HepG2 (cell line): ENCODE results near the gene P2RY8. TPM values are rescaled to one million over a fixed set of nuclear protein-coding genes. Genes with fewer than 3 reads are reported as not detected.
A peak's percentile ranks its signal among the peaks of the same experiment; 100 is the strongest.

Experiments
- CEBPB ChIP-seq: IDR thresholded peaks from 2 replicates; pipeline ENCODE4 v1.6.1; 2011; ENCODE audit warnings: low read depth, low read length, improper control_type of control experiment, borderline replicate concordance
- CREM ChIP-seq, 2 experiments: sonication (generic) in 1 of 2; formaldehyde crosslinking in 1 of 2; IDR thresholded peaks; 2 replicates each; pipeline versions ENCODE4 v1.4.0 to v1.6.1; 2016 to 2020; ENCODE audit warnings: antibody characterized with exemption in 1 of 2, mild to moderate bottlenecking in 1 of 2, missing genetic modification reagents in 1 of 2
- EEA1 ChIP-seq: sonication (generic); formaldehyde crosslinking; IDR thresholded peaks from 2 replicates; pipeline ENCODE4 v1.5.1; 2020; ENCODE audit warnings: mild to moderate bottlenecking, missing genetic modification reagents, borderline replicate concordance
- FOSL2 ChIP-seq: sonication (generic); formaldehyde crosslinking; IDR thresholded peaks from 2 replicates; pipeline ENCODE4 v1.4.0; 2020; ENCODE audit warnings: missing genetic modification reagents
- FOXA1 ChIP-seq, 2 experiments: fragments of 450-650 bp in 1 of 2; sonication (generic) in 1 of 2; formaldehyde crosslinking in 1 of 2; IDR thresholded peaks; 2 replicates each; pipeline versions ENCODE4 v1.4.0 to v1.6.1; 2016 to 2020; ENCODE audit warnings: missing genetic modification reagents in 1 of 2
- GATAD1 ChIP-seq: IDR thresholded peaks from 2 replicates; pipeline ENCODE4 v1.6.1; 2016; ENCODE audit warnings: missing genetic modification reagents, missing compliant biosample characterization
- JUND ChIP-seq: sonication (generic); formaldehyde crosslinking; IDR thresholded peaks from 2 replicates; pipeline ENCODE4 v1.8.0; 2022; ENCODE audit warnings: mild to moderate bottlenecking, missing genetic modification reagents
- MEIS2 ChIP-seq: sonication (generic); formaldehyde crosslinking; IDR thresholded peaks from 2 replicates; pipeline ENCODE4 v1.9.0; 2021; ENCODE audit warnings: mild to moderate bottlenecking, missing genetic modification reagents
- SKI ChIP-seq: fragments of 450-650 bp; IDR thresholded peaks from one replicate; pipeline ENCODE4 v1.6.1; 2018; ENCODE audit warnings: mild to moderate bottlenecking; ENCODE audit not compliant: partially characterized antibody
- SMAD3 ChIP-seq: sonication (generic); formaldehyde crosslinking; IDR thresholded peaks from 2 replicates; pipeline ENCODE4 v1.4.0; 2020; ENCODE audit warnings: missing genetic modification reagents
- SOX5 ChIP-seq: IDR thresholded peaks from 2 replicates; pipeline ENCODE4 v1.6.1; 2016; ENCODE audit warnings: borderline replicate concordance
- SOX6 ChIP-seq, 2 experiments: fragments of 450-650 bp in 1 of 2; sonication (generic) in 1 of 2; formaldehyde crosslinking in 1 of 2; IDR thresholded peaks; 2 replicates each; pipeline versions ENCODE4 v1.4.0 to v1.6.1; 2017 to 2020; ENCODE audit warnings: antibody characterized with exemption in 1 of 2, mild to moderate bottlenecking in 1 of 2, missing genetic modification reagents in 1 of 2
- TBL1XR1 ChIP-seq: fragments of 150-350 bp; IDR thresholded peaks from 2 replicates; pipeline ENCODE4 v1.6.1; 2014; ENCODE audit warnings: borderline replicate concordance, low read length; ENCODE audit not compliant: partially characterized antibody
- ZNF263 ChIP-seq: sonication (generic); formaldehyde crosslinking; IDR thresholded peaks from 2 replicates; pipeline ENCODE4 v1.4.0; 2020; ENCODE audit warnings: missing genetic modification reagents
- ZNF792 ChIP-seq: IDR thresholded peaks from 2 replicates; pipeline ENCODE4 v1.6.1; 2016
- polyA plus RNA-seq, 8 experiments: library from polyadenylated mRNA; depleted of rRNA in 3 of 8; stranded (reverse) in 7 of 8; unstranded in 1 of 8; fragments of >200 nt; fragmentation: Illumina TruSeq in 4 of 8; extraction: Trizol in 4 of 8; gene quantifications; 2 replicates each; pipeline versions ENCODE4 v1.2.1 to v1.2.3, GENCODE V29; 2011 to 2016; ENCODE audit warnings: low read depth in 4 of 8, missing spikeins in 1 of 8, mixed read lengths in 1 of 8; ENCODE audit not compliant: insufficient read depth in 1 of 8
- total RNA-seq, 5 experiments: library from RNA; depleted of rRNA; stranded (reverse); fragments of >200 nt; fragmentation: Illumina TruSeq; extraction: Trizol; gene quantifications; 2 replicates each; pipeline ENCODE4 v1.2.3, GENCODE V29; 2016; ENCODE audit warnings: low read depth in 1 of 5
- TF ChIP-seq, protein P1 (sequence below): sonication (generic); formaldehyde crosslinking; IDR thresholded peaks from 2 replicates; pipeline ENCODE4 v1.5.0; 2020; ENCODE audit warnings: mild to moderate bottlenecking, missing genetic modification reagents, moderate library complexity
- TF ChIP-seq, protein P2 (sequence below): sonication (generic); formaldehyde crosslinking; IDR thresholded peaks from 2 replicates; pipeline ENCODE4 v1.4.0; 2020; ENCODE audit warnings: mild to moderate bottlenecking, missing genetic modification reagents, borderline replicate concordance
- TF ChIP-seq, protein P3 (sequence below): sonication (generic); formaldehyde crosslinking; IDR thresholded peaks from 2 replicates; pipeline ENCODE4 v1.8.0; 2022; ENCODE audit warnings: missing genetic modification reagents, mild to moderate bottlenecking, borderline replicate concordance
- TF ChIP-seq, protein P4 (sequence below): sonication (generic); formaldehyde crosslinking; IDR thresholded peaks from 2 replicates; pipeline ENCODE4 v1.5.1; 2020; ENCODE audit warnings: mild to moderate bottlenecking, moderate library complexity, missing genetic modification reagents

The P2RY8 gene
- total and polyA plus RNA-seq, 2 of the 13 experiments (the other 11 are each of a cell fraction or from before 2014, with no cell fraction given) = 1.0 to 1.3 TPM

DNA sequence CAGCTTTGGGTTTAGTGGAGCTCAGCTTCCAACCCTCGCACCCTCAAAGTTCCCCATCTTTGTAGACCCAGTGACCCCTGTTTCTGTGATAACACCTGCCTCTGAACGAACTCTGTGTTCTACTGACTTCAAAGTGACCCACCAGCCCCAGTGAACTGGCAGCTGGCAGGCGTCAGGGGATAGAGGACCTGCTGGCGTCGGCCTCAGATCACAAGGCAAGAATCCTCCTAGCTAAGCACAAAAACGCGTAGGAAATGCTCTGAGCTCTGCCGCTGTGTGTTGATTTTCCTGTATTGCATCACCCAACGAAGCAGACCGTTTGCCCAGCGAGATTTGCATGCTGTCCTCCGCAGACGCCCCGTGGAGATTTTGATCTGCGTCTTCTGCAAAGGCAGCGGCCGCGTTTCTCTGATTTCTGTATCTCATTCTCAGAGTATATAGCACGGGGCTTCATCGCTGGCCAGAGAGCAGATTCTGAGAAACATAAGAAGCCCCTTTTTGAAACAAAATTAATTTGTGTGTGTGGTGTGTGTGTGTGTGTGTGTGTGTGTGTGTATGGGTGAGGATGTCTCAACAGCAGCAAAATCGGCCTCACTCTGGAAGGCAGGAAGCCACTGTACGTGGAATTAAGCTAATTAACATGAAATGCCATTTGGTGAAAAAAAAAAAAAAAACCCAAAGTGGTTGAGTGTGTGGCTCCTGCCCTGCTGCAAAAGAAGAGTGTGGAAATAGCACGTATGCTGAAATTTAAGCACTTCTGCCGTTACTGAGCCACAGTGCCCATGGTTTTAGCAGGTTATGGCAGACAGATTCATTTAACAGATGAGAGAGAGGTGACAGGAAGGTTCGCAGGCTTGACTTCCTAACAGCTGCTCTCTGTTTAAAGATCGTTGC is 55.1 kb downstream of the P2RY8 start (continued):
- TF ChIP-seq CREM (IDR thresholded peaks at IDR 0.05) (peak; percentile 70), CREM (CRISPR knock-in tag; IDR thresholded peaks at IDR 0.05) (no peak), SOX5 (peak; percentile 63; the same call in 1 of the 2 replicates), SMAD3 (peak; percentile 24; the same call in 1 of the 2 replicates), FOSL2 (CRISPR knock-in tag) (peak; percentile 75), CEBPB (peak; percentile 99), TBL1XR1 (peak; percentile 25), JUND (CRISPR knock-in tag) (peak; percentile 64; the same call in 1 of the 2 replicates), SOX6 (IDR thresholded peaks at IDR 0.05) (no peak), SOX6 (CRISPR knock-in tag; IDR thresholded peaks at IDR 0.05) (peak; percentile 78), EEA1 (CRISPR knock-in tag) (no peak), SKI (peak; percentile 41), MEIS2 (CRISPR knock-in tag) (peak; percentile 81; the same call in 1 of the 2 replicates), ZNF263 (CRISPR knock-in tag) (no peak), ZNF792 (peak; percentile 76; the same call in 1 of the 2 replicates), FOXA1 (IDR thresholded peaks at IDR 0.05) (no peak), FOXA1 (CRISPR knock-in tag; IDR thresholded peaks at IDR 0.05) (peak; percentile 90), GATAD1 (CRISPR knock-in tag) (peak; percentile 55)
- TF ChIP-seq, protein P1, sequence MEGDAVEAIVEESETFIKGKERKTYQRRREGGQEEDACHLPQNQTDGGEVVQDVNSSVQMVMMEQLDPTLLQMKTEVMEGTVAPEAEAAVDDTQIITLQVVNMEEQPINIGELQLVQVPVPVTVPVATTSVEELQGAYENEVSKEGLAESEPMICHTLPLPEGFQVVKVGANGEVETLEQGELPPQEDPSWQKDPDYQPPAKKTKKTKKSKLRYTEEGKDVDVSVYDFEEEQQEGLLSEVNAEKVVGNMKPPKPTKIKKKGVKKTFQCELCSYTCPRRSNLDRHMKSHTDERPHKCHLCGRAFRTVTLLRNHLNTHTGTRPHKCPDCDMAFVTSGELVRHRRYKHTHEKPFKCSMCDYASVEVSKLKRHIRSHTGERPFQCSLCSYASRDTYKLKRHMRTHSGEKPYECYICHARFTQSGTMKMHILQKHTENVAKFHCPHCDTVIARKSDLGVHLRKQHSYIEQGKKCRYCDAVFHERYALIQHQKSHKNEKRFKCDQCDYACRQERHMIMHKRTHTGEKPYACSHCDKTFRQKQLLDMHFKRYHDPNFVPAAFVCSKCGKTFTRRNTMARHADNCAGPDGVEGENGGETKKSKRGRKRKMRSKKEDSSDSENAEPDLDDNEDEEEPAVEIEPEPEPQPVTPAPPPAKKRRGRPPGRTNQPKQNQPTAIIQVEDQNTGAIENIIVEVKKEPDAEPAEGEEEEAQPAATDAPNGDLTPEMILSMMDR (CRISPR knock-in tag) = peak; percentile 34
- TF ChIP-seq, protein P2, sequence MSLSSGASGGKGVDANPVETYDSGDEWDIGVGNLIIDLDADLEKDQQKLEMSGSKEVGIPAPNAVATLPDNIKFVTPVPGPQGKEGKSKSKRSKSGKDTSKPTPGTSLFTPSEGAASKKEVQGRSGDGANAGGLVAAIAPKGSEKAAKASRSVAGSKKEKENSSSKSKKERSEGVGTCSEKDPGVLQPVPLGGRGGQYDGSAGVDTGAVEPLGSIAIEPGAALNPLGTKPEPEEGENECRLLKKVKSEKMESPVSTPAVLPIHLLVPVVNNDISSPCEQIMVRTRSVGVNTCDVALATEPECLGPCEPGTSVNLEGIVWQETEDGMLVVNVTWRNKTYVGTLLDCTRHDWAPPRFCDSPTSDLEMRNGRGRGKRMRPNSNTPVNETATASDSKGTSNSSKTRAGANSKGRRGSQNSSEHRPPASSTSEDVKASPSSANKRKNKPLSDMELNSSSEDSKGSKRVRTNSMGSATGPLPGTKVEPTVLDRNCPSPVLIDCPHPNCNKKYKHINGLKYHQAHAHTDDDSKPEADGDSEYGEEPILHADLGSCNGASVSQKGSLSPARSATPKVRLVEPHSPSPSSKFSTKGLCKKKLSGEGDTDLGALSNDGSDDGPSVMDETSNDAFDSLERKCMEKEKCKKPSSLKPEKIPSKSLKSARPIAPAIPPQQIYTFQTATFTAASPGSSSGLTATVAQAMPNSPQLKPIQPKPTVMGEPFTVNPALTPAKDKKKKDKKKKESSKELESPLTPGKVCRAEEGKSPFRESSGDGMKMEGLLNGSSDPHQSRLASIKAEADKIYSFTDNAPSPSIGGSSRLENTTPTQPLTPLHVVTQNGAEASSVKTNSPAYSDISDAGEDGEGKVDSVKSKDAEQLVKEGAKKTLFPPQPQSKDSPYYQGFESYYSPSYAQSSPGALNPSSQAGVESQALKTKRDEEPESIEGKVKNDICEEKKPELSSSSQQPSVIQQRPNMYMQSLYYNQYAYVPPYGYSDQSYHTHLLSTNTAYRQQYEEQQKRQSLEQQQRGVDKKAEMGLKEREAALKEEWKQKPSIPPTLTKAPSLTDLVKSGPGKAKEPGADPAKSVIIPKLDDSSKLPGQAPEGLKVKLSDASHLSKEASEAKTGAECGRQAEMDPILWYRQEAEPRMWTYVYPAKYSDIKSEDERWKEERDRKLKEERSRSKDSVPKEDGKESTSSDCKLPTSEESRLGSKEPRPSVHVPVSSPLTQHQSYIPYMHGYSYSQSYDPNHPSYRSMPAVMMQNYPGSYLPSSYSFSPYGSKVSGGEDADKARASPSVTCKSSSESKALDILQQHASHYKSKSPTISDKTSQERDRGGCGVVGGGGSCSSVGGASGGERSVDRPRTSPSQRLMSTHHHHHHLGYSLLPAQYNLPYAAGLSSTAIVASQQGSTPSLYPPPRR (CRISPR knock-in tag) = peak; percentile 70
- TF ChIP-seq, protein P3, sequence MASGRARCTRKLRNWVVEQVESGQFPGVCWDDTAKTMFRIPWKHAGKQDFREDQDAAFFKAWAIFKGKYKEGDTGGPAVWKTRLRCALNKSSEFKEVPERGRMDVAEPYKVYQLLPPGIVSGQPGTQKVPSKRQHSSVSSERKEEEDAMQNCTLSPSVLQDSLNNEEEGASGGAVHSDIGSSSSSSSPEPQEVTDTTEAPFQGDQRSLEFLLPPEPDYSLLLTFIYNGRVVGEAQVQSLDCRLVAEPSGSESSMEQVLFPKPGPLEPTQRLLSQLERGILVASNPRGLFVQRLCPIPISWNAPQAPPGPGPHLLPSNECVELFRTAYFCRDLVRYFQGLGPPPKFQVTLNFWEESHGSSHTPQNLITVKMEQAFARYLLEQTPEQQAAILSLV (CRISPR knock-in tag) = 0 out of 2 replicates have a peak, but pooled peaks have one; percentile 62
- TF ChIP-seq, protein P4, sequence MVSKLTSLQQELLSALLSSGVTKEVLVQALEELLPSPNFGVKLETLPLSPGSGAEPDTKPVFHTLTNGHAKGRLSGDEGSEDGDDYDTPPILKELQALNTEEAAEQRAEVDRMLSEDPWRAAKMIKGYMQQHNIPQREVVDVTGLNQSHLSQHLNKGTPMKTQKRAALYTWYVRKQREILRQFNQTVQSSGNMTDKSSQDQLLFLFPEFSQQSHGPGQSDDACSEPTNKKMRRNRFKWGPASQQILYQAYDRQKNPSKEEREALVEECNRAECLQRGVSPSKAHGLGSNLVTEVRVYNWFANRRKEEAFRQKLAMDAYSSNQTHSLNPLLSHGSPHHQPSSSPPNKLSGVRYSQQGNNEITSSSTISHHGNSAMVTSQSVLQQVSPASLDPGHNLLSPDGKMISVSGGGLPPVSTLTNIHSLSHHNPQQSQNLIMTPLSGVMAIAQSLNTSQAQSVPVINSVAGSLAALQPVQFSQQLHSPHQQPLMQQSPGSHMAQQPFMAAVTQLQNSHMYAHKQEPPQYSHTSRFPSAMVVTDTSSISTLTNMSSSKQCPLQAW (CRISPR knock-in tag) = peak; percentile 16; the same call in 1 of the 2 replicates
